Body of pancreas (tissue), 4 donors: ENCODE data around the gene CPHXL2. TPM values are rescaled to one million over a fixed set of nuclear protein-coding genes. Genes with fewer than 3 reads are reported as not detected.
A peak's percentile ranks its signal among the peaks of the same experiment; 100 is the strongest.

Experiments used
- ATAC-seq: fragments of 150-250 bp; one replicate; pipeline ENCODE4 v1.9.1; 2016
- DNase-seq, 4 donors: peaks; one replicate each; pipeline ENCODE4 v3.0.0-alpha.2; 2019
- H3K27ac ChIP-seq, 4 donors: fragments of 200-600 bp; sonication (generic); 1 replicate in 3 of 4; 2 replicates in 1 of 4; pipeline versions ENCODE4 v1.5.1 to v1.6.1; 2016 to 2019; ENCODE audit warnings: mild to moderate bottlenecking in 1 of 4, mixed read lengths in 1 of 4, moderate library complexity in 1 of 4
- H3K27me3 ChIP-seq, 2 donors: fragments of 200-600 bp; sonication (generic); one replicate each; pipeline ENCODE4 v1.6.0; 2016; ENCODE audit warnings: mild to moderate bottlenecking in 1 of 2
- H3K36me3 ChIP-seq, 2 donors: fragments of 200-600 bp; sonication (generic); replicated peaks in 1 of 2; 2 replicates each; pipeline ENCODE4 v1.5.1; 2016; ENCODE audit warnings: low read depth in 2 of 2; ENCODE audit not compliant: insufficient read depth in 1 of 2
- H3K4me1 ChIP-seq: fragments of 200-600 bp; sonication (generic); one replicate; pipeline ENCODE4 v1.6.0; 2016
- H3K4me3 ChIP-seq, 2 donors: fragments of 200-600 bp; sonication (generic); 1 replicate in 1 of 2; 2 replicates in 1 of 2; pipeline ENCODE4 v1.5.1; 2016 to 2019
- H3K9me3 ChIP-seq, 3 donors: fragments of 200-600 bp; sonication (generic); 1 replicate in 2 of 3; 2 replicates in 1 of 3; pipeline ENCODE4 v1.5.1; 2016
- POLR2A ChIP-seq, 3 donors: fragments of 450-650 bp; IDR thresholded peaks; one replicate each; pipeline ENCODE4 v1.6.1; 2016; ENCODE audit warnings: antibody characterized with exemption in 3 of 3, mild to moderate bottlenecking in 2 of 3
- WGBS, 2 donors: methylation state at CpG; one replicate each; pipeline ENCODE4 v1.1.5; 2017; 5-methylcytosine and 5-hydroxymethylcytosine counted together
- intact Hi-C: fragments of 100-400 bp; cut with DNase I; formaldehyde crosslinking; loops from one replicate; pipeline ENCODE4 v1.15.1; 2023
- total RNA-seq, 2 donors: library from RNA; depleted of rRNA; stranded (reverse); fragments of >200 nt; gene quantifications; one replicate each; pipeline ENCODE4 v1.1.0, GENCODE V29; 2016
- TF ChIP-seq, protein P1 (sequence below), 7 experiments: fragments of 450-650 bp in 4 of 7; fragments of 200-600 bp in 3 of 7; sonication (generic) in 3 of 7; IDR thresholded peaks; one replicate each; pipeline ENCODE4 v1.5.1; 2016 to 2019; ENCODE audit warnings: antibody characterized with exemption in 7 of 7

Gene CPHXL2
- total RNA-seq, 2 donors from 2014 or later: not detected

GRCh38 chr16:75647492-75648264, 29.1 kb downstream of the CPHXL2 start, which contains the start of the genes KARS1 and TERF2IP:
Gene KARS1 (minus strand): TSS chr16:75647665. CDS start chr16:75647639, 26 bp downstream.
Gene TERF2IP (plus strand): TSS chr16:75647773. CDS start chr16:75647883, 110 bp downstream.
- ATAC-seq (peak; percentile 96), DNase-seq (peak; percentile 92 to 95 (median 93))
- 1% methylated on average over 19 to 76 of the region's 76 CpGs for WGBS, 2 donors
- Histone ChIP-seq H3K27me3 (no peaks in the 10 kb centered on the region), H3K27ac (peak within 1 kb of the TSS; percentile 84 to 98 (median 92)), H3K9me3 (no peaks in the 10 kb centered on the region), H3K4me3 (peak within 1 kb of the TSS; percentile 79 to 89), H3K36me3 (no peaks in the 10 kb centered on the region), H3K4me1 (peaks cover 52% of the 10 kb centered on the region)
- TF ChIP-seq POLR2A (IDR thresholded peaks at IDR 0.05): peak; percentile 86 to 98 (median 96)
- TF ChIP-seq, protein P1, sequence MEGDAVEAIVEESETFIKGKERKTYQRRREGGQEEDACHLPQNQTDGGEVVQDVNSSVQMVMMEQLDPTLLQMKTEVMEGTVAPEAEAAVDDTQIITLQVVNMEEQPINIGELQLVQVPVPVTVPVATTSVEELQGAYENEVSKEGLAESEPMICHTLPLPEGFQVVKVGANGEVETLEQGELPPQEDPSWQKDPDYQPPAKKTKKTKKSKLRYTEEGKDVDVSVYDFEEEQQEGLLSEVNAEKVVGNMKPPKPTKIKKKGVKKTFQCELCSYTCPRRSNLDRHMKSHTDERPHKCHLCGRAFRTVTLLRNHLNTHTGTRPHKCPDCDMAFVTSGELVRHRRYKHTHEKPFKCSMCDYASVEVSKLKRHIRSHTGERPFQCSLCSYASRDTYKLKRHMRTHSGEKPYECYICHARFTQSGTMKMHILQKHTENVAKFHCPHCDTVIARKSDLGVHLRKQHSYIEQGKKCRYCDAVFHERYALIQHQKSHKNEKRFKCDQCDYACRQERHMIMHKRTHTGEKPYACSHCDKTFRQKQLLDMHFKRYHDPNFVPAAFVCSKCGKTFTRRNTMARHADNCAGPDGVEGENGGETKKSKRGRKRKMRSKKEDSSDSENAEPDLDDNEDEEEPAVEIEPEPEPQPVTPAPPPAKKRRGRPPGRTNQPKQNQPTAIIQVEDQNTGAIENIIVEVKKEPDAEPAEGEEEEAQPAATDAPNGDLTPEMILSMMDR (IDR thresholded peaks at IDR 0.05): no peak
- intact Hi-C loops: loop anchor here (10.0 kb wide), 1 partner anchor 117 kb away; no protein-coding TSS in a partner anchor

- DNase-seq (no peak), ATAC-seq (peak; percentile 15)
- H3K9me3 ChIP-seq: no peaks in the 10 kb centered on the region
- intact Hi-C loops: loop anchor here (10.0 kb wide), 1 partner anchor 118 kb away; no protein-coding TSS in a partner anchor
- H3K4me3 ChIP-seq: peak overlapping the region; percentile 79 to 89
- H3K27me3 ChIP-seq: no peaks in the 10 kb centered on the region
- no peaks in the 10 kb centered on the region for H3K36me3 ChIP-seq
- TF ChIP-seq, protein P1 (IDR thresholded peaks at IDR 0.05): no peak
- 0 to 1% methylated on average over 18 of the region's 18 CpGs for WGBS, 2 donors
- H3K4me1 ChIP-seq: peaks cover 49% of the 10 kb centered on the region
- peak overlapping the region; percentile 84 to 98 (median 92) for H3K27ac ChIP-seq
These were observed 29.7 kb downstream of the CPHXL2 start for GRCh38 chr16:75647112-75647491.

- WGBS, 2 donors: 67 to 76% methylated on average over 7 of the region's 7 CpGs
- ATAC-seq (no peak), DNase-seq (no peak)
- Histone ChIP-seq H3K4me1 (peaks cover 28% of the 10 kb centered on the region), H3K27me3 (no peaks in the 10 kb centered on the region), H3K36me3 (peaks cover 0 to 17% of the 10 kb centered on the region in 2 donors), H3K27ac (no peak overlapping the region), H3K4me3 (no peak overlapping the region), H3K9me3 (no peaks in the 10 kb centered on the region)
- TF ChIP-seq, protein P1 (IDR thresholded peaks at IDR 0.05): peak in 3 of 7 experiments; percentile 20 to 32 (median 26)
- no peak for TF ChIP-seq POLR2A (IDR thresholded peaks at IDR 0.05)
- intact Hi-C loops: loop anchor here (10.0 kb wide), 1 partner anchor 120 kb away; no protein-coding TSS in a partner anchor
These were observed 32.4 kb downstream of the CPHXL2 start for GRCh38 chr16:75644240-75645012.

DNA sequence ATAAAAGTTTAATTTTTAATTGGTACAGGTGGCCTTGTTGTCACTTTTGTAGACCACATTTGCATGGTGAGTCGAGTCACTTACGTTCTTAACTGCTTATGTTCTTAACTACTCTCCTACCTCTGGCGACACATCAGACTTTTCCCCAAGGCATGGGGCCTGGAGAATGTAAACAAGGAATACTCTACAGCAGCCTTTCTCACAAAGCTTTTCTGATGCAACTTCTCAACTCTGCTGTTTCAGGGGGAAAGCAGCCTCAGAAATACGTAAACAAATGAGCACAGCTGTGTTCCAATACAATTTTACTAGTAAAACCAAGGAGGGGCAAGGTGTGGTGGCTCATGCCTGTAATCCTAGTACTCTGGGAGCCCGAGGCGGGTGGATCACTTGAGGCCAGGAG, 36.2 kb downstream of the CPHXL2 start:
- H3K9me3 ChIP-seq: no peaks in the 10 kb centered on the region
- intact Hi-C loops: loop anchor here (10.0 kb wide), 1 partner anchor 124 kb away; no protein-coding TSS in a partner anchor
- H3K27me3 ChIP-seq: no peaks in the 10 kb centered on the region
- H3K4me1 ChIP-seq: peaks cover 15% of the 10 kb centered on the region
- no peak overlapping the region for H3K4me3 ChIP-seq
- TF ChIP-seq POLR2A (IDR thresholded peaks at IDR 0.05): no peak
- TF ChIP-seq, protein P1 (IDR thresholded peaks at IDR 0.05): no peak
- peaks cover 6 to 30% of the 10 kb centered on the region in 2 donors for H3K36me3 ChIP-seq
- DNase-seq: no peak
- no peak overlapping the region for H3K27ac ChIP-seq
- 88 to 89% methylated on average over 6 of the region's 6 CpGs for WGBS, 2 donors
- ATAC-seq: no peak
